SHP77 treated with DMSO at 0.1 percent for 48 hours (cell line): Measurements from ENCODE around the gene TRMT112.

Experiments used
- DNase-seq: peaks from one replicate; lab custom pipeline; 2025; lab: John Stamatoyannopoulos, UW

TRMT112 gene

DNA sequence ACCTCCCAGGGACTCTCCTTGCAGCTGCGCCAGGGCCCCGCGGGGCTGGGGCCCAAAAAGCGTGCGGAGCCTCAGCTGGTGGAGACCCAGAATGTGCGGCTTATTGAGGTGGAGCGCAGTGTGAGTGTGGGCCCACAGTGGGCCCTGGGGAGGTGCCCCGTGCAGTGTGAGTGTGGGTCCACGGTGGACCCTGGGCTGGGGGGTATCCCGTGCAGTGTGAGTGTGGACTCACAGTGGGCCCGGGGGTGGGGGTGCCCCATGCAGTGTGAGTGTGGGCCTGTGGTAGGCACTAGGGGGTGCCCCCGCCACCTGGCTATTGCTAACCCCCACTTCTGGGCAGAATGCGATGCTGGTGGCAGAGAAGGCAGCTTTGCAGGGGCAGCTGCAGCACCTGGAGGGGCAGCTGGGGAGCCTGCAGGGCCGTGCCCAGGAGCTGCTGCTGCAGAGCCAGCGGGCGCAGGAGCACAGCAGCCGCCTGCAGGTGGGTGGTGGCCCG lies 33.8 kb upstream of the TRMT112 start:
- DNase-seq = no peak

DNA sequence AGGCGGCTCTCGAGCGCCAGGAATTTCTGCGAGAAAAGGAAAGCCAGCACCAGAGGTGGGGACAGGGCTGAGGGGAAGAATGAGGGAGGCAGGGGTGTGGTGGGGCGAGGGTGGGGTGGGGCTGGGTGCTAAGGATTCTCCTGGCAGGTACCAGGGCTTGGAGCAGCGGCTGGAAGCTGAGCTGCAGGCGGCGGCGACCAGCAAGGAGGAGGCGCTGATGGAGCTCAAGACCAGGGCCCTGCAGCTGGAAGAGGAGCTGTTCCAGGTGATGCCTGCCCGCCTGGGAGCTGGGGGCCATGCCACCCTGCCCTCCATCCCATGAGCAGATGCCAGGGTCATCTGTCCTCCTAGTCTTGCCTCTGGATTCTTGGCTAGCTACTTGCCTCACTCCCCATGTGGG lies 32.0 kb upstream of the TRMT112 start:
- DNase-seq = no peak

GRCh38 chr11:64349025-64349387 lies 31.6 kb upstream of the TRMT112 start:
- no peak for DNase-seq

GRCh38 chr11:64348383-64349024 lies 31.1 kb upstream of the TRMT112 start:
- no peak for DNase-seq

DNA sequence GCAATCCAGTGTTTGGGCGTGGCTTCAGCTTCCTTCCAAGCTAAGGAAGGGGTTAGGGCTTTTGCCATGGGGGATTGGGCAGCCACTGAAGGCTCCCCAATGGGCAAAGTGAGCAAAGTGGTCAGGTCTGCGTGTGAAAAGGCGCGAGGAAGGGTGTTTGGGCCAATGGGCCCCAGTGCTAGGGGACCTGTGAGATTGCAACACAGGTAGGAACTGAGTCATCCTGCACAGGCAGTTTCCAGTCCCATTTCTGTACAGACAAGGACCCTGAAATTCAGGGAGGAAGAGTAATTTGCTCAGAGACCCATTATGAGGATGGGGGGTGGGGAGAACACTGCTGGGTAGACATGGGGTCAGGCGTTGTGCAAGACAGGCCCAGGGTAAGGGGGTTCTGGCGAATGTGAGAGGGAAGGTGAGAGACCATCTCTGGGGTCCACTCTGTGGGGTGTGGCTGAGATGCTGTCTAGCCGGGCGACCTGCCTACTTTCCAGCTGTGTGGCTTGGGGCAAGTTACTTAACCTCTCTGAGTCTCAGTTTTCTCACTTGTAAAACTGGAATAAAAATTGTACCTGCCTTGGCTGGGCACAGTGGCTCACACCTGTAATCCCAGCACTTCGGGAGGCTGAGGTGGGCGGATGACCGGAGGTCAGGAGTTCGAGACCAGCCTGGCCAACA lies 30.0 kb upstream of the TRMT112 start:
- DNase-seq = no peak

GRCh38 chr11:64344787-64345186 lies 27.4 kb upstream of the TRMT112 start:
- DNase-seq = no peak

DNA sequence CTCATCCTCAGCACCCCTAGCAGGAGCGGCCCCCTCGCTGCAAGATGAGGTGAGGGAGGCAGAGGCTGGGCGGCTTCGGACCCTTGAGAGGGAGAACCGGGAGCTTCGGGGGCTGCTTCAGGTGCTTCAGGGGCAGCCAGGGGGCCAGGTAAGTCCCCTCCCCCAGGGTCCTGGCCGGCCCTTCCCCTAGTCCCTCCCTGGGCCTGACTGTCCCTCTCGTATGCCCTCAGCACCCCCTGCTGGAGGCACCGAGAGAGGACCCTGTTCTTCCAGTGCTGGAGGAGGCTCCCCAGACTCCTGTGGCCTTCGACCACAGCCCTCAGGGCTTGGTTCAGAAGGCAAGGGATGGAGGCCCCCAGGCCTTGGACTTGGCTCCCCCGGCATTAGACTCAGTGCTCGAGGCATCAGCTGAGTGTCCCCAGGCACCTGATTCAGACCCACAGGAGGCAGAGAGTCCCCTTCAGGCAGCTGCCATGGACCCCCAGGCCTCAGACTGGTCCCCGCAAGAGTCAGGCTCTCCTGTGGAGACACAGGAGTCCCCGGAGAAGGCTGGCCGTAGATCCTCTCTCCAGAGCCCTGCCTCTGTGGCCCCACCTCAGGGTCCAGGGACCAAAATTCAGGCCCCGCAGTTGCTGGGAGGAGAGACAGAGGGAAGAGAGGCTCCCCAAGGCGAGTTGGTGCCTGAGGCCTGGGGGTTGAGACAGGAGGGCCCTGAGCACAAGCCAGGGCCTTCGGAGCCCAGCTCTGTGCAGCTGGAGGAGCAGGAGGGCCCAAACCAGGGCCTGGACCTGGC lies 26.6 kb upstream of the TRMT112 start:
- no peak for DNase-seq

DNA sequence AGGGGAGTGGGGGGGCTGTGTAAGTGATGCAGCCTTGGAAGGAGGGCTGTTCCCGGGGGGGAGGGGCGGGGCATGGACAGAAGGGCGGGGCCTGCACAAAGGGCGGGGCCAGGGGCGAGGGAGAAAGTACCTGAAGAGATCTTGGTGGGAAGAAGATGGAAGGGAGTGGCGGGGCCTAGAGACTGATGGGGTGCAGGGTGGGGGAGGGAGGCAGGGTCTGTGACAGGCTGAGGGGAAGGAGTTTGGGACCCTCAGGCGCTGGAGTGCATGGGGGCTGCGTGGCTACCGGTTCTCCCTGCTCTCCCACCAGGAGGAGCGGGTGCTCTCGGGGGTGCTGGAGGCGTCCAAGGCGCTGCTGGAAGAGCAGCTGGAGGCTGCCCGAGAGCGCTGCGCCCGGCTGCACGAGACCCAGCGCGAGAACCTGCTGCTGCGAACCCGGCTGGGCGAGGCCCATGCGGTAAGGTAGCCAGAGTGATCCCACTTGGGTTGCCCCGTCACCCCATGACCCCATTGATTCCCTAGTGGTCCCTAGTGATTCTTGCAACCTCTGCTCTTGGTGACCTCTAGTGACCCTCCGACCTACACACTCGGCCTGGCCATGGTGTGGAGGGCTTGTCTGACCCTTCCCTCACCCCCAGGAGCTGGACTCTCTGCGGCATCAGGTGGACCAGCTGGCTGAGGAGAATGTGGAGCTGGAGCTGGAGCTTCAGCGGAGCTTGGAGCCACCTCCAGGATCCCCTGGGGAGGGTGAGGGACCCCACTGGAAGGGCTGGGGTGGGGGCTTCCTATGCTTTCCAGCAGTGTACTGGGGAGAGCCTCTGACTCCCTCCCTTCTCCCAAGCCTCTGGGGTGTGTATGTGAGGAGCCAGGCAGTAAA lies 25.7 kb upstream of the TRMT112 start:
- DNase-seq = no peak

DNA sequence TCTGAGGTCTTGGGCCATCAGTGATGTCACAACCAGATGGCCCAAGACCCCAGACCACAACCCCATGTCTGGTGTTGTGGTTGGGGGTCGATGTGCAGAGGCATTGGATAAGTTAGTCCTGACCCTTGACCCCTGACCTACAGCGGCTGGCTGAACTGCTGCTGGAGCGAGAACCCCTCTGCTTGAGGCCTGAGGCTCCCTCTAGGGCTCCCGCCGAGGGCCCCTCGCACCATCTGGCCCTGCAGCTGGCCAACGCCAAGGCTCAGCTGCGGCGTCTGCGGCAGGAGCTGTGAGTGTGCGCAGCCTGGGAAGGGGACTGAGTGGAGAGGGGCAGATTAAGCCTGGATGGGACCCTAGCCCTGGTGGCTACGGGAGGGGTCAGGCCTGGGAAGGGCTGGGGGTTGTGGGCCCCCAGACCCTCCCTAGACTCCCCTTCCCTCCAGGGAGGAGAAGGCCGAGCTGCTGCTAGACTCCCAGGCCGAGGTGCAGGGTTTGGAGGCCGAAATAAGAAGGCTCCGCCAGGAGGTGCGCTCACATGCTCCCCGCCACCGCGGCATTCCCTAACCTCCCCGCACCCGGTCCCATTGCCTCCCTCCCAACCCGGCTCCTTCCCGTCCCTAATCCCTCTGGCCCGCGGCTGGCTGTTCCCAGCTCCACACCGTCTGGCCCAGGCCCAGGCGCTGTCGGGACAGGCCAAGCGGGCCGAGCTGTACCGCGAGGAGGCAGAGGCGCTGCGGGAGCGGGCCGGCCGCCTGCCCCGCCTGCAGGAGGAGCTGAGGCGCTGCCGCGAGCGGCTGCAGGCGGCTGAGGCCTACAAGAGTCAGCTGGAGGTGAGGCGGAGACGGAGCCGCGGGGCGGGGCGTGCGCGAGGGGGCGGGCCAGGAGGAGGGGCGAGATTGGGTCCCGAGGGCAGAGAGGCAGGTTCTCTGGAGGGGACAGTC lies 24.8 kb upstream of the TRMT112 start:
- DNase-seq = peak; percentile 41

DNA sequence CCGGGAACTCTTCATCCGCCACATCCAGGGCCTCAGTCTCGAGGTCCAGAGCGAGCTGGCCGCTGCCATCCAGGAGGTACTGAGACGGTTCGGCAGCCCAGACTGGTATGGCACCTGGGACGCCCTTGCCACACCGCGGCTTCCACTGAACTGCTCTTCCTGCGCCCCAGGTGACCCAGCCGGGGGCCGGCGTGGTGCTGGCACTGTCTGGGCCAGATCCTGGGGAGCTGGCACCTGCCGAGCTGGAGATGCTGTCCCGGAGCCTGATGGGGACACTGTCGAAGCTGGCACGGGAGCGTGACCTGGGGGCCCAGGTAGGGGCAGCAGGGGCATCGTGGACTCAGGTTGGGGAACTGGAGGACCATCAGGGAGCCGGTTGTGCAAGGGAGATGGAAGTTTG lies 24.1 kb upstream of the TRMT112 start:
- no peak for DNase-seq

- DNase-seq = no peak
These were observed 23.4 kb upstream of the TRMT112 start for GRCh38 chr11:64340671-64341335.

- DNase-seq = no peak
These were observed 22.5 kb upstream of the TRMT112 start, which contains the start of gene CCDC88B for GRCh38 chr11:64339754-64340408. TSS of gene CCDC88B (plus strand) at chr11:64340204. CDS start at chr11:64340267, 63 bp downstream.

GRCh38 chr11:64339286-64339685 lies 21.9 kb upstream of the TRMT112 start:
- no peak for DNase-seq

DNA sequence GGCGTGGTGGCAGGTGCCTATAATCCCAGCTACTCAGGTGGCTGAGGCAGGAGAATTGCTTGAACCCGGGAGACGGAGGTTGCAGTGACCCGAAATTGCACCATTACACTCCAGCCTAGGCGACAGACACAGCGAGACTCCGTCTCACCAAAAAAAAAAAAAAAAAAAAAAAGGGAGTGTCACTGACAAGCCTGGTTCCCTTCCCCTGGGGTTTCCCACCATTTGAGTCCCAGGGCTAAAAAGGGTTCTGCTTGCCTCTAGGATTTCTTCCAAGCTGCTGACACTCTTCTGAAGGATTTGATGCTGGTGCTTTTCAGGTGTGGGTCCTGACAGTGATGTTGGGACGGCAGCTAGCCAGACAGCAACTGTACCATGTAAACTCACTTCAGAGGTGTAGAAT lies 21.4 kb upstream of the TRMT112 start:
- DNase-seq = no peak

GRCh38 chr11:64337538-64338249 lies 20.3 kb upstream of the TRMT112 start:
- DNase-seq = no peak

DNA sequence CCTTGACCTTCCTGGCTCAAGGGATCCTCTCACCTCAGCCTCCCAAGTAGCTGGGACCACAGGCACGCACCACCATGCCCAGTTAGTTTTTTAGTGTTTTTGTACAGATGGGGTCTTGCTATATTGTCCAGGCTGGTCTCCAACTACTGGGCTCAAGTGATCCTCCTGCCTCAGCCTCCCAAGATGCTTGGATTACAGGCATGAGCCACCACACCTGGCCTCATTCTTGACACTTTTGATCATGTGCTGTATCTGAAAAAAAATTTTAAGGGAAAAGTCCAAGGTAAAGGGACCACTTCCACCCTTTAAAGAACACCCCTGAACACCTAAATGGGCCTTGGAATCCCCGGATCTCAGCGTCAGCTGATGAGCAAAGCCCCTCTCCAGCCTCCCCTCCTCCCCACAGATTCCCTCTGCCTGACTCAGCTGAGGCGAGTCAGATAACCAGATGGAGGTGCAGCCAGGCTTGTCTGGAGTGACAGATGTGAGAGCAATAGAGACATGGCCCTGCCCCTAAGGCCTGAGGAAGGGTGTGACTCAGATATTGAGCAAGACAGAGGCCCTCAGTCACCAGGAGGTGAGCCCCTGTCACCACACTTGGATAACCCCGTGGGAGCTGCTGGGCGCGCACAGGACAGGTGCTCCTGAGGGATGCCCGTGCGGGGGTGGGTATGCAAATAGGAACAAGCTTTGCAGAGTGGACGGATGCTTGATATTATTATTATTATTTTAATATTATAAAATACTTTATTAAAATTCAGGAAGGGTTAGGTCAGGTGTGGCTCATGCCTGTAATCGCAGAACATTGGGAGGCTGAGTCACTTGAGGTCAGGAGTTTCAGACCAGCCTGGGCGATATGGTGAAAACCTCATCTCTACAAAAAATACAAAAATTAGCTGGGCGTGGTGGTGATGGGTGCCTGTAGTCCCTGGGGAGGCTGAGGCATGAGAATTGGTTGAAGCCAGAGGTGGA lies 17.7 kb upstream of the TRMT112 start:
- DNase-seq = peak; percentile 69

- no peak for DNase-seq
These were observed 16.2 kb upstream of the TRMT112 start for GRCh38 chr11:64333556-64333955.
